Gastrocnemius medialis (tissue), 4 donors: Measurements from ENCODE around the gene ST6GALNAC6.

Experiments used
- CTCF ChIP-seq, 5 experiments: fragments of 450-650 bp in 3 of 5; fragments of 200-600 bp in 2 of 5; sonication (generic) in 2 of 5; IDR thresholded peaks in 4 of 5; conservative IDR thresholded peaks in 1 of 5; 1 replicate in 4 of 5; 2 replicates in 1 of 5; pipeline ENCODE4 v1.5.1; 2016 to 2019; ENCODE audit warnings: antibody characterized with exemption in 5 of 5, mild to moderate bottlenecking in 3 of 5, moderate library complexity in 3 of 5
- POLR2A ChIP-seq, 2 donors: fragments of 450-650 bp; IDR thresholded peaks; one replicate each; pipeline ENCODE4 v1.6.1; 2017; ENCODE audit warnings: antibody characterized with exemption in 2 of 2, mild to moderate bottlenecking in 2 of 2, moderate library complexity in 2 of 2

- TF ChIP-seq CTCF (IDR thresholded peaks at IDR 0.05 in 4 of 5, conservative IDR thresholded peaks at IDR 0.05 in 1 of 5) (no peak), POLR2A (IDR thresholded peaks at IDR 0.05) (no peak)
These were observed 23.2 kb downstream of the ST6GALNAC6 start for GRCh38 chr9:127876026-127876763.
